ENCODE data around the gene DLGAP1. TPM values are rescaled to one million over a fixed set of nuclear protein-coding genes. Genes with fewer than 3 reads are reported as not detected.

The DLGAP1 gene
- total RNA-seq, 6 experiments from 2014 or later, result 0.19 to 1.3 (median 0.62) TPM

DNA sequence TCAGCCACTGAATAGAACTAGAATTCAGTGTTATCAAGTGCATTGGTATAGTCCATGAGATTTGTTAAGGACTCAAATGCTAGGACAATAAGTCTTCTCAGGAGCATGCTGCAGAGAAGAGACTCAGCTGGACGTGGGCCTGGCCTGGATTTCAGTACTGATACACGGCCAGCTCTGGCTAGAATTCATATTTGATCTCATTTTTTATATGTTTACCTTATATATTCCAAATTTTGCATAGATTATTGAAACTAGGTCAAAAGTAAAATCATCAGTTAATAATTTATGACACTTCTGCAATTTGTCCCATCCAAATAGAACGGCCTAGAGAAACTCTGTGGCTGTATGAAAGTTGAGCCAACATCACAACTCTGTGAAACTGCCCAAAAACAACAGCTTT, 262.0 kb downstream of the DLGAP1 start:
- Mint-ChIP-seq H3K27ac (no peak overlapping the region), H3K36me3 (ENCODE audit: low read depth) (no peaks in the 10 kb centered on the region; the same call in 1 of the 2 replicates), H3K4me3 (no peak overlapping the region), H3K9me3 (peaks cover 31% of the 10 kb centered on the region), H3K4me1 (ENCODE audit: low read depth) (no peaks in the 10 kb centered on the region), H3K27me3 (ENCODE audit: insufficient read depth) (no peaks in the 10 kb centered on the region)
- TF ChIP-seq, protein P1, sequence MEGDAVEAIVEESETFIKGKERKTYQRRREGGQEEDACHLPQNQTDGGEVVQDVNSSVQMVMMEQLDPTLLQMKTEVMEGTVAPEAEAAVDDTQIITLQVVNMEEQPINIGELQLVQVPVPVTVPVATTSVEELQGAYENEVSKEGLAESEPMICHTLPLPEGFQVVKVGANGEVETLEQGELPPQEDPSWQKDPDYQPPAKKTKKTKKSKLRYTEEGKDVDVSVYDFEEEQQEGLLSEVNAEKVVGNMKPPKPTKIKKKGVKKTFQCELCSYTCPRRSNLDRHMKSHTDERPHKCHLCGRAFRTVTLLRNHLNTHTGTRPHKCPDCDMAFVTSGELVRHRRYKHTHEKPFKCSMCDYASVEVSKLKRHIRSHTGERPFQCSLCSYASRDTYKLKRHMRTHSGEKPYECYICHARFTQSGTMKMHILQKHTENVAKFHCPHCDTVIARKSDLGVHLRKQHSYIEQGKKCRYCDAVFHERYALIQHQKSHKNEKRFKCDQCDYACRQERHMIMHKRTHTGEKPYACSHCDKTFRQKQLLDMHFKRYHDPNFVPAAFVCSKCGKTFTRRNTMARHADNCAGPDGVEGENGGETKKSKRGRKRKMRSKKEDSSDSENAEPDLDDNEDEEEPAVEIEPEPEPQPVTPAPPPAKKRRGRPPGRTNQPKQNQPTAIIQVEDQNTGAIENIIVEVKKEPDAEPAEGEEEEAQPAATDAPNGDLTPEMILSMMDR (IDR thresholded peaks at IDR 0.05), result no peak
- no peak for DNase-seq

DNA sequence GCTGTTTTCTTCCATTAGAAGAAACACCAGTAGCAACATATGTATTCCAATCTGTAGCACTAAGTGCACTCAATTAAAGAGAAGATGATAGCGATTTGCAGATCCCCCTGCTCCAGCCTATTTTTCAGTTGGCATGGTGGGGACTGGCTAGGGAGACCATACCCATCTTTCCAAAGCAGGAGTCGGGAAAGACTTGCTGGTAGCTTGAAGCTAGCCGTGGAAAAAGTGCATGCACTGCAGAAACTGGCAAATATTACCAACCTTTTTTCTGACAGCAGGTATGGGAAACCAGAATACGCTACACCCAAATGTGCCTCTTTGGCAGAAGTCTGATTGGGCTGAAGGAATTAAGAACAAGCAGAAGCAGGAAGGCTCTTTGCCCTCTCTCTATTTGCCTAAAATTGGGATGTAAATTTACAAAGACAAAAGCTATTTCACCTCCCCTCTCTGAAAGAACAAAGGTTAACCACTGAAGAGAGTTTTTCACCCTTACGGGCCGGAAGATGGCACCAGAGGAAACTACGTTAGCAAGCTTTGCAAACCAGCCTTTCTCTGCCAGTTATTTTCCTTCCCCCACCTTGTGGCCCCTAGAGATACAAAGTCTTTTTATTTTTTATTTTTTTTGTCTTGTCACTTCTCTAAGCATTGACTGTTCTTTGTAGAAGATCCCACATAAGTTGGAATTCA, 273.1 kb downstream of the DLGAP1 start:
- Mint-ChIP-seq H3K36me3 (ENCODE audit: low read depth) (no peaks in the 10 kb centered on the region), H3K4me3 (no peak overlapping the region), H3K27ac (no peak overlapping the region), H3K4me1 (ENCODE audit: low read depth) (no peaks in the 10 kb centered on the region), H3K9me3 (peaks cover 42% of the 10 kb centered on the region), H3K27me3 (ENCODE audit: insufficient read depth) (no peaks in the 10 kb centered on the region)
- TF ChIP-seq, protein P1 (IDR thresholded peaks at IDR 0.05), result no peak
- DNase-seq, result no peak

DNA sequence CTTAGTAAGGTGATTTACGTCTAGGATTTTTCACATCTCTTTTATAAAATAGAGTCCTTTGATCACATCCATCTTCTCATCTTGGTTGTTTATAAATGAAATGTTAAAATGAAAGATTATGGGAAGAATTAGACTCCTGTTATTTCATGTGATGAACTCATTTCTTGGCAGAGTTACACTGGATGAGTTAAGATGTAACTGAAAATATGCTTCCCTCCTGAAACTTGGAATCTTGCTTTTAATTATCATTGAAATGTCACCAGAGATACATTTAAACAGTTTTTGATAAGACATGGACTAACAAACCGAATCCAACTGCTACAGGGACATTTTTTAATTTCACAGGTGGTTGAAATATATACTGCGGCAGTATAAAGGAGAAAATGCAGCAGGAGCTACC, 274.0 kb downstream of the DLGAP1 start:
- DNase-seq, result no peak
- H3K4me3 Mint-ChIP-seq, result no peak overlapping the region
- TF ChIP-seq, protein P1 (IDR thresholded peaks at IDR 0.05), result no peak
- no peaks in the 10 kb centered on the region for H3K36me3 Mint-ChIP-seq (ENCODE audit: low read depth)
- no peaks in the 10 kb centered on the region for H3K27me3 Mint-ChIP-seq (ENCODE audit: insufficient read depth)
- no peaks in the 10 kb centered on the region for H3K4me1 Mint-ChIP-seq (ENCODE audit: low read depth)
- no peak overlapping the region for H3K27ac Mint-ChIP-seq
- peaks cover 38% of the 10 kb centered on the region for H3K9me3 Mint-ChIP-seq

DNA sequence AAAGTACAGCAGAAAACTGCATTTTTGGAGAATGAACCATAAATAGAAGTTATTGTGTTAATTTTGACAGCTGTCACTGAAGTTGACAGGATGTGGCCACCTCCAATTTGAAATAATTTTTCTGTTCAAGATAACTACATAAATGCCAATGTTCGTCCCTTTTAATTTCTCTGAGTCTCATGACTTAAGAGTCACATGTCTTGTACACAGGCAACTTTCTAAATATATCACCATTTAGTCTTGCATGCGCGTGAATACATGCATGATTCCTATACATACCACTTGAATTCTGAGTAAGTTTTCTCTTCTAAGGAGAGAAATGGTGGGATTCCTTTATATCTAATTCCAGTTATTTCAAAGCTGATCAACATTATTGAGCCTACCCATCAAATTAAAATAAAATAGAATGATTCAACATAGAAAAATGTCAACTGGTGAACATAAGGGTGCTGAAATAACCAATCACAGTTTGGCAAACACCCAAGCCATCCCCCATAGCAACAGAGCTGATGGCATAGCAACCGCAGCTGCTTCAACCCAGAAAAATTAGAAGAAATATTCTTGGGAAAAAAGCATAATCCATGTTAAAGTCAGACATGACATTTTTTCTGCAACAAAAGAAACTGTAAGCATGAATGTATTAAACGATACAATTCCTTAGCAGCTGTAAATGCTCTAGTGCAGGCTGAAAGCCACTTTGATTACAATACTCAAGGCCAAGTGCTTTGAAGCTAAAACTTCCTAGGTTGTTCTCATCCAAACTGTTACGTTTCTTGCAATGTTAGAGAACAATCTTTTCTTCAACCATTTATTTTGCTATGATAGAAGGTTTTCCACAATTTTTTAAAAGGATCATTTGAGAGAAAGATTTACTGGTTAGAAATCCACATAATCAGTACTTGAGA, 282.7 kb downstream of the DLGAP1 start:
- no peak overlapping the region for H3K27ac Mint-ChIP-seq
- TF ChIP-seq, protein P1 (IDR thresholded peaks at IDR 0.05), result no peak
- no peaks in the 10 kb centered on the region; the same call in 1 of the 2 replicates for H3K36me3 Mint-ChIP-seq (ENCODE audit: low read depth)
- no peaks in the 10 kb centered on the region for H3K4me1 Mint-ChIP-seq (ENCODE audit: low read depth)
- peaks cover 44% of the 10 kb centered on the region for H3K9me3 Mint-ChIP-seq
- DNase-seq, result no peak
- H3K4me3 Mint-ChIP-seq, result no peak overlapping the region
- H3K27me3 Mint-ChIP-seq (ENCODE audit: insufficient read depth), result no peaks in the 10 kb centered on the region

DNA sequence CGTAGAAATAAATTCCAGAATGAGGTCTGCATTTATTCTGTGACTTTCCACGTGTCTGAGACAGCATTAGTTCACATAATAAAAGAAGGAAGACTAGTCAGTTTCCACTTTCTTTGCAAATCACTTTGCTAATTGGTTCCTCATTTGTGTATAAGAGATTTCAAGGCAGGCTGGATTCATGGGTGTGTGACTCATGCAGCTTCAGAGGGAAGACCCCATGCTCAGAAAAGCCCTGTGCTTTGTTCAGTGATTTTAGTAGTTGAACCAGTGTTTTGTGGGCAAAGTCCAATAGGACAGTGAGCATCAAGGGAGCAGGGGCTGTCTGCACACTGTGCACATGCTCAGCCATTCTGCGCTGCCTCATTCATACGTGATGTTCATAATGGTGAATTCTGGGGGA, 297.8 kb downstream of the DLGAP1 start:
- no peaks in the 10 kb centered on the region for H3K27me3 Mint-ChIP-seq (ENCODE audit: insufficient read depth)
- TF ChIP-seq, protein P1 (IDR thresholded peaks at IDR 0.05), result no peak
- no peak for DNase-seq
- peaks cover 36% of the 10 kb centered on the region for H3K9me3 Mint-ChIP-seq
- no peak overlapping the region for H3K27ac Mint-ChIP-seq
- no peak overlapping the region for H3K4me3 Mint-ChIP-seq
- H3K36me3 Mint-ChIP-seq (ENCODE audit: low read depth), result no peaks in the 10 kb centered on the region
- no peaks in the 10 kb centered on the region for H3K4me1 Mint-ChIP-seq (ENCODE audit: low read depth)

Measured in HFFc6 (cell line).